Measurements from ENCODE around the gene PKP4.

DNA sequence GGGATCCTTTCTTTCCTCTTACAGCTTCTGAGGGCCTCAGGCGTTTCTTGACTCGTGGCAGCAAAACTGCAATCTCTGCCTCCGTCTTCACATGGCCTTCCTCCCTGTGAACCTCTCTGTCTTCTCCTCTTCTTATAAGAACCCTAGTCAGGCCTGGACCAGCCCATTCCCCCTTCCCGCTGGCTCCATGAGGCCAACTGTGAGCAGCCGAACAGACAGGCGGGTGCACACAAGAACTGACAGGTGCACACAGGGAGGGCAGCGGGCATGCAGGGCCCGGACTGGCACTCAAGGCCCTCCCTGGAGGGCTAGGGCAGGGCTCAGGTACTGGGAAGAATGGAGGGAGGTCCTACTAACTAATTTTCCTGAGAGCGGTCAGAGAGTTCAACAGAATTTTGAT is 246.0 kb downstream of the PKP4 start:
- TF ChIP-seq POLR2A (IDR thresholded peaks at IDR 0.05; ENCODE audit: low read depth, low read length) (no peak), TAF1 (IDR thresholded peaks at IDR 0.05; ENCODE audit: low read depth, low read length) (no peak), SPI1 (IDR thresholded peaks at IDR 0.05; ENCODE audit: low read depth, low read length) (no peak), POLR2AphosphoS5 (IDR thresholded peaks at IDR 0.05; ENCODE audit: low read depth, low read length) (no peak), PAX5 (IDR thresholded peaks at IDR 0.05; ENCODE audit: insufficient read depth, low read length, severe bottlenecking) (no peak), POU2F2 (IDR thresholded peaks at IDR 0.05; ENCODE audit: low read depth, low read length) (no peak)

All from GM12891 (cell line).